HL-60/S4 (cell line): ENCODE results near the gene SPTAN1.

Experiments used
- in situ Hi-C: fragments of 300-500 bp; cut with MboI; formaldehyde crosslinking; loops from 2 replicates; pipeline ENCODE4 v1.14.3; 2022; ENCODE audit warnings: low sequenced_read_pairs

The SPTAN1 gene

DNA sequence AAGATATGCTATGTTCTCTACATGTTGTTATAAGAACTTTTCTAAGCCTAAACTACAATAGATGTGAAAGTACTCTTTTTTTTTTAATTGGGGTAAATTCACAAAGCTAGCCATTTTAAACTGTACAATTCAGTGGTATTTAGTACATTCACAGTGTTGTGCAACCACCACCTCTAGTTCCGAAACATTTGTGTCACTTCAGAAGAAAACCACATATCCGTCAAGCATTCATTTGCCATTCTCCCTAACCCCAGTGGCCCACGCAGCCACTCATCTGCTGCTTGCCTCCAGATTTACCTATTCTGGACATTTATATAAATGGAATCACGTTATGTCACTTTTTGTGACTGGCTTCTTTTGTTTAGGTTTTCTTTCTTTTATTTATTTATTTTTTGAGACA lies 43.1 kb downstream of the SPTAN1 start:
- in situ Hi-C loops: no loop called here

DNA sequence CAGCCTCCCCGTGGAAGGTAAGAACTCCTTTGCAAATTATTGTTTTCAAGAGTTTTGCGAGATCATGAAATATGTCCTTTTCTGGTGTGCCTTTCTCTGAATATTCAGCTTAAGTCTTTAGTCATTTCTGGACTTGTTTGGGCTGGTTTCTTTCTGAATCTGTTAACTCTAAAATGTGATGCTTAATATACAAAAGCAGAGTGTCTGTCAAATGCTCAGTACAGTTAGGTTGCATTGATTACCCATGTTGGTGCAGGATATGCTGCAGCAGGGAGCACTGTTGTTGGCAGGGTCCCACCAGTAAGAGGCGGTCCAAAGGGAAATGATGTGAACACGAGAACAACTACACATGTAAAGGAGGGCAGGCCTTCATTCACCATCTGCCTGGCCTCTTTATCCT lies 47.7 kb downstream of the SPTAN1 start:
- in situ Hi-C loops: no loop called here

GRCh38 chr9:128603697-128604096 lies 51.3 kb downstream of the SPTAN1 start:
- in situ Hi-C loops: no loop called here

DNA sequence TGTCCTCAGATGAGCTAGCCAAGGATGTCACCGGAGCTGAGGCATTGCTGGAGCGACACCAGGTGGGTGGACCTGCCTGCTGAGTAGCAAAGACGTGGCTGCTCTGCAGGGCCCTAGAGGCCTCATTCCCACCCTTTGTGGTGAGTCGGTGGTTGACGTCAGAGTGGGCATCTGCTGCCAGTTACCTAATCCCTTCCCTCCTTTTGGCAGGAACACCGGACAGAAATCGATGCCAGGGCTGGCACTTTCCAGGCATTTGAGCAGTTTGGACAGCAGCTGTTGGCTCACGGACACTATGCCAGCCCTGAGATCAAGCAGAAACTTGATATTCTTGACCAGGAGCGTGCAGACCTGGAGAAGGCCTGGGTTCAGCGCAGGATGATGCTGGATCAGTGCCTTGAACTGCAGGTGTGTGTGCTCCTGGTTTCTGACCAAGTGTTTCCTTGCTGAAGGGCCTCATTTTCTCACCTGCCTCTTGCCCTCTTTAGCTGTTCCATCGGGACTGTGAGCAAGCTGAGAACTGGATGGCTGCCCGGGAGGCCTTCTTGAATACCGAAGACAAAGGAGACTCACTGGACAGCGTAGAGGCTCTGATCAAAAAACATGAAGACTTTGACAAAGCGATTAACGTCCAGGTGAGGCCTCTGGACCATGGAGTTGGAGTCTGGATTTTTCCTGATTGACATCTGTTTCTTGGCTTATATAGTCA lies 55.4 kb downstream of the SPTAN1 start:
- in situ Hi-C loops: no loop called here

DNA sequence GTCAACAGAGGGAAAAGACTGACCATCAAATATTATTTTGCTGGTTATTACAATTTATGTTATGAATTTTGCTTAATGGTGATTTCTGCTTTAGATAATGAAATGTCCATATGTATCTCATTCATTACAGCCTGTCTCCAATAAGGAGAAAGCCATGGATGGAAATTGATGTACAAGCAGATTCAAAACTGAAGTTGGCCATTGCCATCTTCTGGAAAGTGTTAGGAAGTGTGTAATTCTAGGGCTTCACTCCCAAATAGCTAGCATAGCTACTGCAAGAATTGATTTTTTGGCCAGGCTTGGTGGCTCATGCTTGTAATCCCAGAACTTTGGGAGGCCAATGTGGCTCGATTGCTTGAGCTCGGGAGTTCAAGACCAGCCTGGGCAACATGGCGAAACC lies 58.5 kb downstream of the SPTAN1 start:
- in situ Hi-C loops: no loop called here

DNA sequence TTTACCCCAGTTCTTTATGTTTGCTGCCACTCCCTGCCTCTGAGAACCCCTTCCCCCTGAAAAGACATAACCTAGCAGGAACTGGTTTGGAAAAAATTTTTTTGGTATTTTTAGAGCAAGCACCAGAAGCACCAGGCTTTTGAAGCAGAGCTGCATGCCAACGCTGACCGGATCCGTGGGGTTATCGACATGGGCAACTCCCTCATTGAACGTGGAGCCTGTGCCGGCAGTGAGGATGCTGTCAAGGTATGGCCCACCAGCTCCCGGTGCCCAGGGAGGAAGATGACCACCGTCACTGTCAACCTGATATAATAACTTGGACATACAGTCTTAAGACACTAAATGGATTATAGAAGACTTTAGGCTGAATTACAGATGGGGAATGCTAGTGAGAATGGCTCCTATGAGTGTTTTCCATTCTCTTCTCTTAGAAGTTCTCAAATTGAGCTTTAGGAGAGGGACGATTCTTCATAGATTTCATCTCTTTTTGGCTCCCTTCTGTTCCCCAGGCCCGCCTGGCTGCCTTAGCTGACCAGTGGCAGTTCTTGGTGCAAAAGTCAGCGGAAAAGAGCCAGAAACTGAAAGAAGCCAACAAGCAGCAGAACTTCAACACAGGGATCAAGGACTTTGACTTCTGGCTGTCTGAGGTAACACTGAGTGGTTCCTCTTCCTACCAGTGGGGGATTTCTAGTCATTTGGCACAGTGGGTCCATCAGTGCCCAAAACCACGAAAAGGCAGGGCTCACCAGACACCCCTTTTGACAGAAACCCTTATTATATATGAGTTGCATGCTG lies 59.4 kb downstream of the SPTAN1 start:
- in situ Hi-C loops: no loop called here

DNA sequence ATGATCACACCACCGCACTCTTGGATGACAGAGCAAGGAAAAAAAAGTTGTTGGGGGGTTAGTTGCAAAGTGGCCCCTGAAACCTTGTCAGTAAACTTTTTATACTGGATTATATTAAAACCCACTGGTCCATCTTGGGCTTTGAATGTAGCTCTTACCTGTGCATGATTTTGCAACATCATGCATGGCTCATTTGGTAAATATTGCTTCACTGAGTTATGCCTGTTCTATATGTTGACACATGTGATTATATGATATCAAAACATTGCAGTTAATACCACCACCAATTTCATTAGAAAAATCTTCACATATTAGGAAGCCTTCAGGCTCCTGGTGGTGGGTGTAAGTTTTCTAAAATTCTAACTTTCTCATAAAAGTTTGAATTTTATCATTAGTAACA lies 62.3 kb downstream of the SPTAN1 start:
- in situ Hi-C loops: no loop called here

GRCh38 chr9:128615571-128615970 lies 63.2 kb downstream of the SPTAN1 start:
- in situ Hi-C loops: no loop called here

- in situ Hi-C loops: no loop called here
These were observed 65.6 kb downstream of the SPTAN1 start for GRCh38 chr9:128617943-128618342.

- in situ Hi-C loops: no loop called here
These were observed 66.7 kb downstream of the SPTAN1 start for GRCh38 chr9:128619127-128619526.

GRCh38 chr9:128619779-128620178 lies 67.4 kb downstream of the SPTAN1 start:
- in situ Hi-C loops: no loop called here

GRCh38 chr9:128621730-128622455 lies 69.5 kb downstream of the SPTAN1 start:
- in situ Hi-C loops: no loop called here

- in situ Hi-C loops: no loop called here
These were observed 72.2 kb downstream of the SPTAN1 start for GRCh38 chr9:128624566-128624965.

DNA sequence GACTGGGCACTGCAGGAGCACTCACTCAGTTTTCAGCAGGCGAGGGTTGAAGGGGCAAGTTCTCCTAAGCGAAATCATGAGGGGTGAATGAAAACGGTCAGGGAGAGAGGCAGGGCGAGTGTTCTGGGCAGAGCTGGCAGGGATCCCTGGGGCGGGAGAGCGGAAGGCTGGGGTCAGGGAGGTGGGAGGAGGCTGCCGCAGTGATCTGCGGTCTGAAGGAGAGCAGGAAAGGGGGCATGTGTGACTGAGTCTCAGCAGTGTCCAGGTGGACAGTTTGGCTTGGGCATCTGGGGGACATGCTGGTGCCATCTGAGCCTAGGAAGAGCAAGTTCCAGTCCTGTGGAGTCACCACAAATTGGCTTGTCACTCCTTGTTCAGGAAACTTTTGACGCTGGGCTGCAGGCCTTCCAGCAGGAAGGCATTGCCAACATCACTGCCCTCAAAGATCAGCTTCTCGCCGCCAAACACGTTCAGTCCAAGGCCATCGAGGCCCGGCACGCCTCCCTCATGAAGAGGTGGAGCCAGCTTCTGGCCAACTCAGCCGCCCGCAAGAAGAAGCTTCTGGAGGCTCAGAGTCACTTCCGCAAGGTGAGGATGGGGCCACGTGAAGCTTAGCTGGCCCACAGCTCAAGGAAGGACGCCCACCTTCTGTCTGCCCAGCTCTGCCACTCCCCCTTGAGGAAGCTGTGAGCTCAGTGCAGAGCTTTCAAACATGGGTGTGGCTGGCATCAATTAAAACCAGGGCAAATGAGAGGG lies 73.2 kb downstream of the SPTAN1 start:
- in situ Hi-C loops: no loop called here

DNA sequence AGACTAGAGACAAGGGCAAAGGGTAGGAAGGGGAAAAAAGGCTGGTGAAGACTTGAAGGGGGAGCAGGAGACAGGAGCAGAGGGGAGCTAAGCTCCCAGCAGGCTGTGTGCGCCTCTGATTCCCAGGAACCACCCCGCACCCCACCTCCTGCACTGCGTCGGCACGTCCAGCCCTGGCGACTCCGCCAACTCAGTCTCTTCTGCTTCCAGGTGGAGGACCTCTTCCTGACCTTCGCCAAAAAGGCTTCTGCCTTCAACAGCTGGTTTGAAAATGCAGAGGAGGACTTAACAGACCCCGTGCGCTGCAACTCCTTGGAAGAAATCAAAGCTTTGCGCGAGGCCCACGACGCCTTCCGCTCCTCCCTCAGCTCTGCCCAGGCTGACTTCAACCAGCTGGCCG lies 73.8 kb downstream of the SPTAN1 start:
- in situ Hi-C loops: no loop called here

- in situ Hi-C loops: no loop called here
These were observed 74.8 kb downstream of the SPTAN1 start for GRCh38 chr9:128627127-128627715.

DNA sequence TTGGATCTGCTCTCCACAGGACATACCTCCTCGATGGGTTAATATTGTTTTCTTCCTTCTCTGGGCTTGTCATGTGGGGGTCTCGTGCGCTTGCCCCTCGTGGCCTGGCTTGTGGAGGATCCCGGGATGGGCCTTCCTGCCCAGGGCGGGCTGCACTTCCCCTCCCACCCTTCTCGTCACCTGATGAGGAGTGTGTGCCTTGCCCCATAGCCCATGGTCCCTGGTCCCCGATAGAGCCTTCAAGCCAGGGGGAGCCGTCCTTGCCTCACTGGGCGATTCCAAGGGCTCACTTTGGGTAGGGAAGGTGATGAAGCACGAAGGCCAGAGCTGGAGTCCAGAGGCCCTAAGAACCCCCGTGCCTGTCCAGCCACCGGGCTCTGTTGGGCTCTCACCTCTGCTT lies 75.5 kb downstream of the SPTAN1 start:
- in situ Hi-C loops: no loop called here

DNA sequence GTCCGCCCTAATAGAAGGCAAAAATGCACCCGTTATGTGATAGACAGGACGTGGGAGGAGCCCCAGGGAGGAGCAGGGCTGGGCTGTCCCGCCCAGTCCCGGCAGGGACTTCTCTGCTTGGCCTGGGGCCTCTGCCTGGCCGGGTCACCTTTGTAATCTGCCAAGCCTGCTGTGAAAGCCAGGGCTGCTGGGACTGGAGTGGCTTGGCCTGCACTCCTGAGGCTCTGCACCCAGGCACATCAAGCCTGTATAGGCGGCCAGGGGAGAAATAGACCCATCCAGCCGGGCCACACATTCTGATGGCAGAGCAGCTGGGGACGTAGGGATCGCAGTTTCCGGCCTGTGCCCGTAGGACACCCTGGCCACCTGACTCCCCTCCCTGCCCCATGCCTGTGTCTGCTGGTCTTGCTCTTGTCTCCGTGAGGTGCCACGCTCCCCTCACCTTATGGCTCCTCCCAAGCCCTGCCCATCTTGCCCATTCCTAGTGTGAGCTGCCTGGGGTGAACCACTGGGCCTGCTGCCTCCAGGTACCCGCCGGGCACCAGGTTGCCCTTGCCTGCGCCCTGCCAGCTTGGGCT lies 76.2 kb downstream of the SPTAN1 start:
- in situ Hi-C loops: no loop called here

- in situ Hi-C loops: no loop called here
These were observed 76.7 kb downstream of the SPTAN1 start for GRCh38 chr9:128629136-128629535.

DNA sequence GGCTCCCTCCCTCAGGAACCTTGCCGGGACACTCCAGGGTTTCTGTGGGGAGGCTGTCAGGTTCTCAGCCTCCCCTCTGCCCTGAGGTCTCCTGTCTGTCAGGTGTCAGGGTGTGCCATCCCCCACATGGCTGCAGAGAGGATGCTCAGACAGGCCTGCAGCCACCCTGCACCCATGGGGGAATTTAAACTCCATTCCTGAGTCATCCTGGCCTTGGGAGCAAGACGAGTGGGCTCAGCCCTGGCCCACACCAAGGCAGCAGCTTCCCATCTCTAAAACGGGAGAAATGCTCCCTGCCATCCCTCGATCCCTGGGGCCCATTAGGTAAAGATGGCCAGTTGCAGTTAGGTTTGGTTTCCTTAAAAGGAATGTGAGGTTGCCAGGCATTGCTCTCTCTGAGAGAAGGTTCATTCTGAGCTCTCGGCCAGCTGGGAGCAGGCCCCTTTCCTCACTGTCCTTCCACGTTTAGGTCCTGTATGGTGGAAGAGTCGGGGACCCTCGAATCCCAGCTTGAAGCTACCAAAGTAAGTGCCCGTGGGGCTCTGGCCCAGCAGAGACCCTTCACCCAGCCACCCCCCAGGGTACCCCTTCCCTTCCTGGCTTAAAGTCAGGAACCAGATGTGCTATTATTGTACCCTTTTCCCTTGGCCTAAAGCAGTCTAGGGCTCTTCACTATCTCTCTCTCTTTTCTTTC lies 77.6 kb downstream of the SPTAN1 start:
- in situ Hi-C loops: no loop called here
